ENCODE results near the gene C1QTNF9.
"Not testable (repeated sequence)": the region's sequence is repeated elsewhere in the genome, so short reads cannot be mapped to it uniquely, and the experiment has no call there.

Gene C1QTNF9

DNA sequence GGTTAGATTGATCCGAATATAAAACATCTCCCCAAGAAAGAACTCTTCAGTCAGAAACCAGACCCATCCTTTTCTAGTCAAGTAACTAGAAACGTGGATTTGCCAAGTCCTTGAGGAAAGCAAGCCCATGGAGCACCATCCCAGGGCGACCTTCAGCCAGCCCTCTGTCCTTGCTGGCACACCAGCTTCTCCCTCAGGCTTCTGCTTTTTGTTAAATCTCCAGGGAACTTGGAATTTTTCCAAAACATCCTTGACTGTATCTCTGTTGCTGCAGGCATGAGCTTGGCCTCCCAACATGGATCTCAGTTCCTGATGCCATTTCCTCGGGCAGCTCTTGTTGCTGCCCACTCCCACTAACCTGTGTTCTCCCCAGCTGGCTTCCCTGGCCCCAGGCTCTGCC, 27.1 kb upstream of the C1QTNF9 start:
- DNase-seq (ENCODE audit: low spot score), result no peak

DNA sequence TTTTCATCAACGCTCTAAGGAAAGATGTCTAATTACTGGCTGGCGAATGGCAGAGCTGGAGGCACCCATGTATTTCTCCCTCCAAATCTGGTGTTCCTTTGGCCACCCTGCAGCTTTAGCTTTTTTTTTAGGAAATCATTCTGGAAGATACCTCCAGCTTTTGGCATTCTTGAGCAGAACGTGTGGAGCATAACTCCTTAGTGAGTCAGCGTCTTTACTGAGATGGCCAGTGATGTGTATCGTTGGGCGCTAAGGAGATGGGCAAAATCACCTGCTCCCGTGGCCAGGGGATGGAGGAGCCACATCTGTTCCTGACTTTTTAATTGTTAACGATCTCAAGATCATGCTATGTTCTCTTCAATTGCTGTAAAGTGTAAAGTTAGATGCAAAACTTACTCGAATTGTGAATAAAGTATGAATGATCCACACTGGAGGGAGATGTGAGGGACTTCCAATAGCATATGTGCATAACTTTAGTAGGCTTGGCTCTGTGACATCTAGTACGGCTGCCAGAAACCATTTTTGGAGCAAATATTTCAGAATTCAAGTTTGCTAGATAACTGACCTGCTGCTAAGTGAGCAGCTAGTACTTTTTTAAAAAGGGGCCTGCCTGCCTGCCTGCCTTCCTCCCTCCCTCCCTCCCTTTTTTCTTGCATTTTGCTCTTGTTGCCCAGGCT, 24.4 kb upstream of the C1QTNF9 start:
- no peak for DNase-seq (ENCODE audit: low spot score)

DNA sequence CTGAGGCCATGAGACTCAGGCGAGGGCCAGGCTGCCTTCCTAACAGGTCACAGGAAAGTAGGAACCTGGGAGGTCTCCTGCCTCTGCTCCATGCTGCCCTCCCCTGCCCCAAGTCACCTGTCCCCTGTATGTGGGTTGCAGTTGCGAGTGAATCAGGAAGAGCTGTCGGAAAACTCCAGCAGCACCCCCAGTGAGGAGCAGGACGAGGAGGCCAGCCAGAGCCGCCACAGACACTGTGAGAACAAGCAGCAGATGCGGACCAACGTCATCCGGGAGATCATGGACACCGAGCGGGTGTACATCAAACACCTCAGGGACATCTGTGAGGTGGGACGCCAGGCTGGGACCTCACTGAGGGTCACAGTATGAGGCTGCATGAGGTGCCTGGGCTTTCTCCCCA, 22.8 kb upstream of the C1QTNF9 start:
- DNase-seq (ENCODE audit: low spot score), result no peak

DNA sequence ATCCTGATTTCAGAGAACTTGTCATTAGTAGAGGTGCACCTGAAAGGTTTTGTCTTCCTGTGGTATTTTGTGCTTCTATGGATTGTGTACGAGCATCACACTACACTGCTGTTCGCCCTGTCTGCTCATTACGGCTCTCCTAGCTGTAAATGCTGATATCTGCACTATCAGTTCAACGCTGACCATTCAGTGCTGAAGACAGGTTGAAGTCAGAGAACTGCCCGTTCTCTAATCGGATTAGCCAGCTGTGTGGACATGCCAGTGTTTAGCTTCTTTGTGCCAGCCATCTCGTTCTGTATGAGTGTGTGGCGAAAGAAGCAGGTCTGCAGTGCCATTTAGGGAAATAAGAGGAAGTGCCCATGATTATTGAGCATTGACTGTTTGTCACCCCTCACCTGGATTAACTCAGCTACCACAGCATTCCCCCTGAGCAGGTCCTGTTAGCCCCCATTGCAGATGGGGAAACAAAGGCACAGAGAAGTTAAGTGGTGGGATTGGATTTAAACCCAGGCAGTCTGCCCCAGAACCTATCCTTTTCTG, 21.6 kb upstream of the C1QTNF9 start:
- DNase-seq (ENCODE audit: low spot score), result no peak

DNA sequence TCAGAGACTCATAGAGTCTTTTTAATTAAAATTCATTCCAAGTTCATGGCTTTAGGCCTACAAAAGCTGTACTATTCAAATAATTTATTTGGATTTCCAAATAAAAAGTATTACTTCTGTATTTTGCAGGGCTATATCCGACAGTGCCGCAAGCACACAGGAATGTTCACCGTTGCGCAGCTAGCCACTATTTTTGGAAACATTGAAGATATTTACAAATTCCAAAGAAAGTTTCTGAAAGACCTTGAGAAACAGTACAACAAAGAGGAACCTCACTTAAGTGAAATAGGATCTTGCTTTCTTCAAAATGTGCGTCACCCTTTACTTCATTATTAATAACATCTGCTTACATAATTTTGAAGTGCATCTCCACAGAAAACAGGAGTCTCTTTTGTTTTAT, 20.5 kb upstream of the C1QTNF9 start:
- no peak for DNase-seq (ENCODE audit: low spot score)

DNA sequence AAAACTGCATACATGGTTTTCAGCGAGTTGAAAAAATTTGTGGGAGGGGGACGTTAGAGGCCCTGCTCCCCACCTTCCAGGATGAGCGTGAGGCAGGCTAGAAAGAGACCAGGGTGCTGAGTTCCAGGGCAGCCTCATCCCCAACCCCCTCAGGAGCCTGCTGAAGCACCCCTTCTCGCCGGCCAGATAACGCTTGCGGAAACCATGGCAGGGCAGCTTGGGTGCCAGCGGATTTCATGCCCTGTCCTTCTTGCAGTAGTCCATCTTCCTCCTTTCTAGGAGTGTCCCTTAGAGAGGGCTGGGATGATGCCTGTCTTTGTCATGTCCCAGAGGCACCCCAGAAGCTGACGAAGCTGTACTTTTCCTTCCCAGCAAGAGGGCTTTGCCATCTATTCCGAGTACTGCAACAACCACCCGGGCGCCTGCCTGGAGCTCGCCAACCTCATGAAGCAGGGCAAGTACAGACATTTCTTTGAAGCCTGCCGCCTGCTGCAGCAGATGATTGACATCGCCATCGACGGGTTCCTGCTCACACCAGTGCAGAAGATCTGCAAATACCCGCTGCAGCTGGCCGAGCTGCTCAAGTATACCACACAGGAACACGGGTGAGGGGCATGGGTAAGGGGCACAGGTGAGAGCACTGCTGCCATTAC, 19.0 kb upstream of the C1QTNF9 start:
- DNase-seq (ENCODE audit: low spot score), result no peak

DNA sequence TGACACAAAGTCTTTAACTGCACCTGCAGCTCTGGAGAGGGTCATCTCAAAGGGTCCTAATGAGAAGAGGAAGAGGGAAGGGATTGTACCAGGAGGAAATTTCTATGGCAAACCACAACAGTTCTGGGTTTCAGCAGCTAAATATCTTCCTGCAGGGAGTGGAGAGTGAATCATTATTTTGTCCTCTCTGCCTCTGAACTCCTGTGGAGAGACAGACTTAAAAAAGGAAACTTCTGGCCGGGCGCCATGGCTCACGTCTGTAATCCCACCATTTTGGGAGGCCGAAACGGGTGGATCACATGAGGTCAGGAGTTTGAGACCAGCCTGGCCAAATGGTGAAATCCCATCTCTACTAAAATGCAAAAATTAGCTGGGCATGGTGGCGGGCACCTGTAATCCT, 16.9 kb upstream of the C1QTNF9 start:
- DNase-seq (ENCODE audit: low spot score), result no peak

DNA sequence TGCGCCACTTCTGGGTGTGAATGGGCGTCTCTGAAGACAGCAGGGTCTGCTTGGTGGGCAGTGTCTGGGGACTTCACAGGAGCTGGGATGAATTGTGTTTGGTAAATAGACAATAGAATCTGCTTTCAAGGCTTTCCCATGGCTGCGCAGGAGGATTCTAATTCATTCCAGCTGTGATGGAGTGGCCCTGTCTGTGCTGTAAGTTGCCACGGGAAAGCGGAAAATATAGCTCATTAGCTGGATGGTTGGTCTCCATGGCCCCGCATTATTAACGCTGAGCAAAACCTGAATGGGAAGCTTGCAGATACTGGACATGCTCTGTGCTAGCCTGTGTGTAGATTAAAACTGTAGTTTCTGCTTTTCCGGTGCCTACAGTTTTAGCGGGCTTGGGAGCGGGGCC, 15.6 kb upstream of the C1QTNF9 start:
- DNase-seq (ENCODE audit: low spot score), result no peak

DNA sequence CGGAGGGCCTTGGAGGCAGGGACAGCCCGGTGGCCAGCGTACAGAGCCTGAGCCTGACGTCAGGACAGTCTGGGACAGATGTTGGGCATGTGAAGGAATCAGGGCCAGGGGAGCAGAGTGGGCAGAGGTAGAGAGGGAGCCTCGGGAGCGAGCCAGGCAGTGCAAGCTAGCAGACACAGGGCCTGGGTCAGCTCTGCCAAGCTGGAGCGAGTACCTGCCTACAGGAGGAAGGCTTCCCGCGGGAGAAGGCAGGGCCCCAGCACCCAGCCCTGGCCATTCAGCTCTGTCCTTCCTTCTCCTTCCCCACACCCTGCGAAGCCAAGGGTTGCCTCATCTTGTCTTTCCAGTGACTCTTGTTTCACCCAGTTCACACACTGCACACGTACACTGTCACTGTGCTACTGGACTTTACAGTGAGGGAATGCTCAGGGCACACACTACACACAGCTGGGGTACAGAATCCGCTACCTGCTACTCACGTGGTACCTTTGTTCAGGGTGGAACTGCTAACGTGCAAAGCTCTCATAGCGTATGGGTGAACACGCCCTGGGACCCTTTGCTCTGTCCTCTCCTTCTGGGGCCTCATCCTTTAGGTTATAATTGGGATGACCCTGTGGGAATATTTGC, 9.8 kb upstream of the C1QTNF9 start:
- no peak for DNase-seq (ENCODE audit: low spot score)

DNA sequence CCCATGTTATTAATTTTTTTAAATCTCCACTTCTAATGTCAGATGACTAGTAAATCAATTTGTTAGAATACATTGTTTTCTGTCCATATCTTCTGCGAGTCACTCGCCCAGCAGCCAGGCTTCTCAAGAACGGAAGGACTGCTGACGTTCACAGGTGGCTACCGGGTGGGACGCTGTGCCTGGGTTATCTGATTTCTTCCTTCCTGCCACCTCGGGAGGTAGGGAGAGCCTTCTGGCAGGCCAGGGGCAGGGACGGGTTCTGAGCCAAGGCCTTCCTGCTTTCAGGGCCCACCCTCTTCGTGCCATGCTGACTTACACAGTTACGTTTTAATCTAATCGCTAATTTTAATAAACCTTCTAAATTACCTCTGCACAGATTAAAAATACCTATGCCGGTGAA, 7.9 kb upstream of the C1QTNF9 start:
- no peak for DNase-seq (ENCODE audit: low spot score)

DNA sequence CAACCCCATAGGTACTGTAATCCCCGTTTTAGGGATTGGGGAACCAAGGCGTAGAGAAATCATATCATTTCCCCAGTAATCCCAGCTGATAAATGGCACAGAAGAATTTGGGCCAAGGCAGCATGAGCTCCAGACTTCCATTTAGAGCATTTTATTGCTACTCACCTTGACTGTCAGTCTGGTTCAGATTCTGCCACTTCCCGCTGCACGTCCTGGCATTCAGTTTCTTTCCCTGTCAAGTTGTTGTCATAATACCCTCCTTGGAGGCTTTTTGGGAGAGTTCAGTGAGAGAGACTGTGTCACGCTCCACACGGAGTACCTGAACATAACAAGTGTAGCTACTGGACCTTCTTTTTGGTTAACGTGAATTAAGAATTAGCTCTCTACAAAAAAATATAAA, 7.5 kb upstream of the C1QTNF9 start:
- DNase-seq (ENCODE audit: low spot score), result no peak

DNA sequence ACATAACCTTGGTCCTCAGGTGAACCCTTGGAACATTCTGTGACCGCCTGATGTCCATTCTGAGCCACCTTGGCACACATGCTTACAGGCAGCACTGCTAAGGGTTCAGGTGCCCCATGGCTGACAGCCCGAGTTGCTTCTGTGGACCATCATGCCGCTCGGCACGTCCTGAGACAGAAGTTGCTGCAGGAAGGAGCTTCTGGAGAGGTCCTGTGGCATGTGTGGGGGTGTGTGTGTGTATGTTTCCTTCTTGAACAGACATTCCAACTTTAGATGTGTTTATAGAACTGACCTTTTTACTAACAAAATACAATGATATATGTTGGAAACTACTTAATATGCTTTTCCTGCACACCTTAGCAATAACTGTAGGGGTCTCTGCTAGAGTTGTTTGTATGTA, 4.8 kb upstream of the C1QTNF9 start:
- no peak for DNase-seq (ENCODE audit: low spot score)

DNA sequence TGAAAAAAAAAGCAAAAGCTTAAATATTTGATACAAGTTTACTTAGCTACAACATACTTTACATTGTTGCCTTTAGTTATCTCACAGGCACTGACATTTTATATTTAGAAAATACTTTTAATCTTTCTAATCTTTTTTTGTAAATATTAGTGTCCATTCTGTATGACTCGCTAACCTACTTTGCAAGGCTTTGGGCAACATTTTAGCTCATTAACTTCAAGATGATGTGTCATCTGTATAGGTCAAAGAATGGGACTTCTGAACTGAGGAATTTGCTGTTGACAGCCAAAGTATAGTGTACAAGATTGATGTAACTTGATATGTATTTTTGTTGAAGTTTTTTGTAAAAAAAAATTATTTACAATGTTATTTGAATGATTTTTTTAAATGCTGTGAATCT, 2.7 kb upstream of the C1QTNF9 start:
- no peak for DNase-seq (ENCODE audit: low spot score)

DNA sequence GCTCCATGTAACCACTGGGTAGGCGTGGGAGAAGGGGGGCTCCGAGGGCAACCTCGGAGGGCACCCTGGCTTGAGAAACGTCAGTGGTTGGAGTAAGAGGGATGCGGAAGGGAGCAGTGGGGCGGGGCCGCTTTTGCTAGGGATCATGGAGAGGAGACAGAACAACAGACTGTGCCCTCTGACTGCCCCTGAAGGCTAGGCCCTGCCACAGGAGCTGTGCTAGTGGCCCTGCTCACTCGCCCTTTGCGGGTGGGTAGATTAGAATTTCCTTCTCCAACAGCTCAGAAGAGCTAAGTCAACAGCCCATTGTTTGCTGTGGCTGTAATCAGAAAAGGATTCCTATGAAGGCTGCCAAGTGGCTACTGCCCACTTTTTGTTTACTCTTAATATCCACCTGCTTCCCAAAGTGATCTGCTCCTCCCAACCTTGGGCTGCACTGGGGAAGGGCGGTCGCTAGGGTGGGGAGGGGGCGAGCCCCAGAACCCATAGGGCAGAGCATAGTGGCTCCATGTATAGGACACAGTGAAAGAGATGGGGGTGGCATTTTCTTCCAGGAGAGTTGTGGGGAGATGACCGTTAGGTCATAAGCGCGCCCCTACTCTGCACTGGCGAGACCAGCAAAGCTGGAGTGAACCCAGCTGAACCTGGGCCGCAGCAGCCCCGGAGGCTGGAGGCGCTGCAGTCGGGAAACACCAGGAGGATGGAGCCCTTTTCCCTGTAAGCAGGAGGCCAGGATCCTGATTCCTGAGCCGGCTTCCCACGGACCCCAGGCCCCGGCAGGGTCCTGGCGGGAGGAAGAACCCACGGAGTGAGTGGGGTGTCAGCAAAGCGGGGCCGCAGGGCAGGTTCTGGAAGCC, 1.9 kb upstream of the C1QTNF9 start:
- DNase-seq (ENCODE audit: low spot score), result no peak

DNA sequence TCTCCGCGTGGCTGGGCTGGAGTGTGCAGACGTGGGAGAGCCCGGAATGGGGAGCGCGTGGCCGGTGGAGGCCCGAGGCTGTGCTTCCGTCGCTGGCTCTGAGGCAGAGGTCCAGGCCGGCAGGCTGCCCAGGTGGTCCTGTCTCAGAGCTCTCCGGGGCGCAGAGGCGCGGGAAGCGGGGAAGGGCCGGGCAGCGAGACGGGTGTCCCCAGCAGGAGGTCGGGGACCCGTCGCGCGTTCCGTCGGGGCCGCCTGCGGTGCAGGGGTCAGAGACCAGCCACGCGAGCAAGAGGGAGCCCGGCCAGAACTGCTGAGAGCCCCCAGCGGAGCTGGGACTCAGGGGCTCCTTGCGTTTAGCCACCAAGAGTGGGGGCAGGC, 1.3 kb upstream of the C1QTNF9 start:
- DNase-seq (ENCODE audit: low spot score), result no peak

DNA sequence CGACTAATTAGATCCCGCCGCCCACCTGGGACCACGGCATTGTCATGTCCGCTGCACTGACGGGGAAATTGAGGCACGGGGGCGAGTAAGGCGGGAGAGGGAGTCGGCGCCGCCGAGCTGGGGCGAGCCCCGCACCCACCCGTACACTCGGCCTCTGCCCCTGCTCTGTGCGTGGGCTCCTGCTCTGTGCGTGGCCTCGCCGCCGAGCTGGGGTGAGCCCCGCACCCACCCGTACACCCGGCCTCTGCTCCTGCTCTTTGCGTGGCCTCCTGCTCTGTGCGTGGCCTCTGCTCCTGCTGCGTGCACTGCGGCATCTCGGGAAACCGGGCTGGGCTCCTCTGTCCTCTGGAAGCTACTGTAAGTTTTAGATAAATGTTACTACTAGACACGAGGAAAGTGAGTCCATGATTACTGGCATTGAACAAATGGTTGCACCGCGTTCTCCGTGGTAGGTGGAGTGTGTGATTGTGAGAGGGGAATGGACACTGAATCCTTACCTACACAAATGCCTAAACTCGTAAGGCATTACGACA, 826 bp upstream of the C1QTNF9 start:
- DNase-seq (ENCODE audit: low spot score), result no peak

DNA sequence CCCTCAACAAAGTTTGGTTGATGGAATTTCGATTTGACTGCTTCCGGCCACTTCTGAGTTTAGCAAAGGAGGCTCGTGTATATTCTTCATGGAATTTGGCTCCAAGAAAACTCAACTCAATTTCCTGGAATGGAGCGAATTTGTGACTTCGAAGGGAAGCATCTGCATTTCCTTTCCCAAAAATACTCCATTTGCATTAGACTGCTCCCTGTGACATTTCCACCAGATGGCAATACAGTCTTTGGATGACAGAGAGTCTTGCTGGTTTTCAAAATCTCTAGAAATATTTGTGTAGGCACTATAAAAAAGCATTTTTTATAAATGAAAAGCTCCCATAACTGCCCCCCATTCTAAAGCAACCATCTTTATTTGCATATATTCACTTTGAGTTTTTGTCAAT, 4.1 kb downstream of the C1QTNF9 start:
- no peak for DNase-seq (ENCODE audit: low spot score)

DNA sequence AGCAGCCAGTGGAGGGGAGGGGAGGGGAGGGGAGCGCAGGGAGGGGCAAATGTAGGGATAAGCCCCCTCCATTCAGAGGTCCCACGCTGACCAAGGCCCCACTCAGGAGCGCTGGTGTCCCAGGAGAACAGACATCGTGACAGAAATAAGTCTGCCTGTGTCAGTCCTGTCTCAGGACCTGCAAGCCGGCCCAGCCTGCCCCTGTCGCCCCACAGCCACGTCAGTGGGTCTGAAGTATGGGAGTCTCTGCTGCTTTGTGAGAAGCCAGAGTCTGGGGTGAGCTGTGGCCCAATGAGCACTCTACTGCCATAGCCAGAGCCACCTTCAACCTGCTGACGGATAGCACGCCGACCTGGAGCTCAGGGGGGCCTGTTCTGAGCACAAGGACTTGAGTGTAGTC, 8.5 kb downstream of the C1QTNF9 start:
- DNase-seq (ENCODE audit: low spot score), result not testable (repeated sequence)

DNA sequence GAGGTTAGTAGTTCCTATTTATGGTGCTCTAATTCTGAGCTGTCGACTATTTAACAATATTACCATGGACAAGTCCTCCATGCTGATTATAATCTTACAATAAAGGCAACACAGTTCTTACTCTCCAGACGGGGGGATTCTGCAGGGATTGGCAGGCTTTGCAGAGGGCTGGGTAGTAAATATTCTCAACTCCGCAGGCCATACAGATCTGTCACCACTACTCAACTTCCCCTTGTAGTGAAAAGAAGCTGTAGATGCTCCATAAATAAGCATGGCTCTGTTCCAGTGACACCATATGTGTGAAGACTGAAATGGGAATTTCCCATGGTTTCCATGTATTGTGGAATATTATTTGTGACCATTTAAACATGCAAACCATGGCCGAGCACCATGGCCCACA, 9.5 kb downstream of the C1QTNF9 start:
- DNase-seq (ENCODE audit: low spot score), result not testable (repeated sequence)

DNA sequence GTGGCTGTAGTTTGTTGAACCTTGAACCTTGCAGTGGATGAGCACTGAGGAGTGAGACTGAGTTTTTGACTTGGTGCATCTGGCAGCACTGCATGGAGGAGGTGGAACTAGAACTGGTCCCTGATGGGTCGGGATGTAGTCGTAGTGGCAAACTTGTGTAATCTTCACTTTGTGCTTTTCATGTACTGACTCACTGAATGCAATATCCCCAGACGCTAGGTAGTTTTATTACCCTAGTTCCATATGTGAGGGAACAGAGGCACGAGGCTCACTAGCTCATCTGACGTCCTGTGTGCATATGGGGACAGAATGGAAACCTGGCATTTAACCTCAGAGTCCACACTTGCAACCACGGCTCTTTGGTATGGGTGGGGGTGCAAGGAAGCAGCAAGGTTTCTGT, 10.3 kb downstream of the C1QTNF9 start:
- DNase-seq (ENCODE audit: low spot score), result not testable (repeated sequence)

DNA sequence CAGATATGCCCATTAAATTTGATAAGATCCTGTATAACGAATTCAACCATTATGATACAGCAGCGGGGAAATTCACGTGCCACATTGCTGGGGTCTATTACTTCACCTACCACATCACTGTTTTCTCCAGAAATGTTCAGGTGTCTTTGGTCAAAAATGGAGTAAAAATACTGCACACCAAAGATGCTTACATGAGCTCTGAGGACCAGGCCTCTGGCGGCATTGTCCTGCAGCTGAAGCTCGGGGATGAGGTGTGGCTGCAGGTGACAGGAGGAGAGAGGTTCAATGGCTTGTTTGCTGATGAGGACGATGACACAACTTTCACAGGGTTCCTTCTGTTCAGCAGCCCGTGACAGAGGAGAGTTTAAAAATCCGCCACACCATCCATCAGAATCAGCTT, 12.0 kb downstream of the C1QTNF9 start:
- not testable (repeated sequence) for DNase-seq (ENCODE audit: low spot score)

DNA sequence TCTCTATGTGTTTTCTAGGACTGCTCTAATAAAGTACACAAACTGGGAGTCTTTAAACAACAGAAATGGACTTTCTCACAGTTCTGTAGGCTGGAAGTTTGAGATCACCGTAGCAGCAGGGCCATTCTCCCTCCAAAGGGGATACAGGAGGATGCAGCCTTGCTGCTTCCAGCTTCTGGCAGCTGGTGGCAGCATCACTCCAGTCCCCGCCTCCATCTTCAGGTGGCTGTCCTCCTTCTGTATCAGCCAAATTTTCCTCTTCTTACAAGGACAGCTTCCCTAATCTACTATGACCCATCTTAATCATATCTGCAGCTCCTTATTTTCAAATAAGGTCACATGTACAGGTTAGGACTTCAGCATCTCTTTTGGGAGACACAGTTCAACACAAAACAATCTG, 13.1 kb downstream of the C1QTNF9 start:
- not testable (repeated sequence) for DNase-seq (ENCODE audit: low spot score)
